ENCODE results near the gene SERPINA12. TPM values are rescaled to one million over a fixed set of nuclear protein-coding genes. Genes with fewer than 3 reads are reported as not detected.

SERPINA12 gene
- total and polyA plus RNA-seq, 2 experiments from 2014 or later = not detected

DNA sequence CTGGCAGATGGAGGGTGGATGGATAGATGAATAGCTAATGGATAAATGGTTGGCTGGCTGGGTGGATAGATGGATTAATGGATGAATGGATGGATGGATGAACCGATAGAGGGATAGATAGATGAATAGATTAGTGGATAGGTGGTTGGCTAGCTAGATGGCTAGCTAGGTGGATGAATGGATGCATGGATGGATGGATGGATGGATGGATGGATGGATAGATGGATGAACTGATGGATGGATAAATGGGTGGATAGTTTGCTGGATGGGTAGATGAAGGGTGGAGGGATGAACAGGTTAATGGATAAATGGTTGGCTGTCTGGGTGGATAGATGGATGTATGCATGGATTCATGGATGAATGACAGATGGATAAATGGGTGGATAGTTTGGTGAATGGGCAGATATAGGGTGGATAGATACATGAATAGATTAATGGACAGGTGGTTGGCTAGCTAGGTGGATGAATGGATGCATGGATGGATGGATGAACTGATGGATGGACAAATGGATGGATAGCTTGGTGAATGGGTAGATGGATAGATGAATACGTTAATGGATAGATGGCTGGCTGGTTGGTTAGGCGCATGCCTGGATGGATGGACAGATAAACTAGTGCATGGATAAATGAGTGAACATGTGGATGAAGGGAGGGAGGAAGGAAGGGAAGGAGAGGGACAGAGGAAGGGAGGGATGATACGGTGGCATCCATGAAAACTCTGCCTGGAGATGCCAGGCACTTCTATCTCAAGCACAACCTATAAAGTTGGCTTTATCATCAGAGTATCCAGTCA is 41.3 kb downstream of the SERPINA12 start:
- H3K9me3 Mint-ChIP-seq = peaks cover 39% of the 10 kb centered on the region
- Histone ChIP-seq H3K4me3 (no peak overlapping the region), H4K20me1 (replicated peaks; ENCODE audit: insufficient read depth) (no peaks in the 10 kb centered on the region), H3K27me3 (ENCODE audit: insufficient read depth) (no peaks in the 10 kb centered on the region), H3K27ac (ENCODE audit: low read depth) (no peak overlapping the region), H3K4me2 (no peak overlapping the region), H3K9me2 (ENCODE audit: insufficient read depth) (peaks cover 19% of the 10 kb centered on the region), H3K4me1 (ENCODE audit: insufficient read depth) (no peaks in the 10 kb centered on the region), H2AFZ (no peak overlapping the region), H3K36me3 (ENCODE audit: insufficient read depth) (no peaks in the 10 kb centered on the region), H3K79me2 (replicated peaks; ENCODE audit: insufficient read depth) (no peaks in the 10 kb centered on the region), H3F3A (replicated peaks; ENCODE audit: low read depth) (no peaks in the 10 kb centered on the region)
- H3K4me1 Mint-ChIP-seq = no peaks in the 10 kb centered on the region; the same call in 2 of the 3 replicates
- TF ChIP-seq STAT1 (IDR thresholded peaks at IDR 0.05; ENCODE audit: unreplicated experiment) (no peak), POLR2AphosphoS5 (IDR thresholded peaks at IDR 0.05; ENCODE audit: low read depth) (no peak), JUNB (IDR thresholded peaks at IDR 0.05; ENCODE audit: unreplicated experiment) (no peak), EZH2 (IDR thresholded peaks at IDR 0.05; ENCODE audit: low read depth, unreplicated experiment) (no peak), ZNF114 (CRISPR knock-in tag; IDR thresholded peaks at IDR 0.05) (no peak), ZNF462 (CRISPR knock-in tag; IDR thresholded peaks at IDR 0.05) (no peak), NANOG (IDR thresholded peaks at IDR 0.05; ENCODE audit: borderline replicate concordance) (no peak)
- TF ChIP-seq, protein P1, sequence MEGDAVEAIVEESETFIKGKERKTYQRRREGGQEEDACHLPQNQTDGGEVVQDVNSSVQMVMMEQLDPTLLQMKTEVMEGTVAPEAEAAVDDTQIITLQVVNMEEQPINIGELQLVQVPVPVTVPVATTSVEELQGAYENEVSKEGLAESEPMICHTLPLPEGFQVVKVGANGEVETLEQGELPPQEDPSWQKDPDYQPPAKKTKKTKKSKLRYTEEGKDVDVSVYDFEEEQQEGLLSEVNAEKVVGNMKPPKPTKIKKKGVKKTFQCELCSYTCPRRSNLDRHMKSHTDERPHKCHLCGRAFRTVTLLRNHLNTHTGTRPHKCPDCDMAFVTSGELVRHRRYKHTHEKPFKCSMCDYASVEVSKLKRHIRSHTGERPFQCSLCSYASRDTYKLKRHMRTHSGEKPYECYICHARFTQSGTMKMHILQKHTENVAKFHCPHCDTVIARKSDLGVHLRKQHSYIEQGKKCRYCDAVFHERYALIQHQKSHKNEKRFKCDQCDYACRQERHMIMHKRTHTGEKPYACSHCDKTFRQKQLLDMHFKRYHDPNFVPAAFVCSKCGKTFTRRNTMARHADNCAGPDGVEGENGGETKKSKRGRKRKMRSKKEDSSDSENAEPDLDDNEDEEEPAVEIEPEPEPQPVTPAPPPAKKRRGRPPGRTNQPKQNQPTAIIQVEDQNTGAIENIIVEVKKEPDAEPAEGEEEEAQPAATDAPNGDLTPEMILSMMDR (conservative IDR thresholded peaks at IDR 0.05; ENCODE audit: low read depth in 2 of 2) = no peak
- no peak overlapping the region for H3K4me3 Mint-ChIP-seq
- peaks cover 4% of the 10 kb centered on the region for H3K27me3 Mint-ChIP-seq (ENCODE audit: insufficient read depth, low read depth, poor library complexity)
- DNase-seq (ENCODE audit: low spot score) (no peak), ATAC-seq (no peak)
- H3K27ac Mint-ChIP-seq = no peak overlapping the region
- peaks cover 24% of the 10 kb centered on the region for H3K36me3 Mint-ChIP-seq (ENCODE audit: low read depth)
